HUES64 (cell line): ENCODE data around the gene POU2F2. TPM values are rescaled to one million over a fixed set of nuclear protein-coding genes. Genes with fewer than 3 reads are reported as not detected.
A peak's percentile ranks its signal among the peaks of the same experiment; 100 is the strongest.

Experiments used
- H3K27ac ChIP-seq: 2 replicates; pipeline ENCODE4 v1.7.0; 2013; ENCODE audit warnings: low read depth, low read length, inconsistent platforms
- H3K27me3 ChIP-seq: 2 replicates; pipeline ENCODE4 v1.6.1; 2013; ENCODE audit warnings: mild to moderate bottlenecking, low read length; ENCODE audit not compliant: insufficient read depth
- H3K36me3 ChIP-seq: 2 replicates; pipeline ENCODE4 v1.6.1; 2013; ENCODE audit warnings: mild to moderate bottlenecking, low read length; ENCODE audit not compliant: insufficient read depth
- H3K4me1 ChIP-seq: 2 replicates; pipeline ENCODE4 v1.6.1; 2013; ENCODE audit warnings: mild to moderate bottlenecking, low read length, moderate library complexity; ENCODE audit not compliant: insufficient read depth
- H3K4me3 ChIP-seq: 2 replicates; pipeline ENCODE4 v1.5.1; 2013; ENCODE audit warnings: mild to moderate bottlenecking, low read length, moderate library complexity
- H3K9ac ChIP-seq: 2 replicates; pipeline ENCODE4 v1.6.1; 2013; ENCODE audit warnings: mild to moderate bottlenecking, low read depth, low read length
- H3K9me3 ChIP-seq: 2 replicates; pipeline ENCODE4 v1.6.1; 2013; ENCODE audit warnings: low read depth, low read length; ENCODE audit not compliant: insufficient read depth
- WGBS: fragments of 150-250, 120-280 bp; methylation state at CpG from one replicate; pipeline ENCODE4 v1.1.7; 2013; ENCODE audit warnings: missing lambda C conversion rate; 5-methylcytosine and 5-hydroxymethylcytosine counted together
- polyA plus RNA-seq, 2 experiments: library from polyadenylated mRNA; stranded (reverse); fragments of 50-300 nt; gene quantifications; one replicate each; pipeline ENCODE4 v1.2.3, GENCODE V29; 2013

The POU2F2 gene
- polyA plus RNA-seq (2013, experiment 1 of 2), result 4.9 TPM
- 3.2 TPM for polyA plus RNA-seq (2013, experiment 2 of 2)

DNA sequence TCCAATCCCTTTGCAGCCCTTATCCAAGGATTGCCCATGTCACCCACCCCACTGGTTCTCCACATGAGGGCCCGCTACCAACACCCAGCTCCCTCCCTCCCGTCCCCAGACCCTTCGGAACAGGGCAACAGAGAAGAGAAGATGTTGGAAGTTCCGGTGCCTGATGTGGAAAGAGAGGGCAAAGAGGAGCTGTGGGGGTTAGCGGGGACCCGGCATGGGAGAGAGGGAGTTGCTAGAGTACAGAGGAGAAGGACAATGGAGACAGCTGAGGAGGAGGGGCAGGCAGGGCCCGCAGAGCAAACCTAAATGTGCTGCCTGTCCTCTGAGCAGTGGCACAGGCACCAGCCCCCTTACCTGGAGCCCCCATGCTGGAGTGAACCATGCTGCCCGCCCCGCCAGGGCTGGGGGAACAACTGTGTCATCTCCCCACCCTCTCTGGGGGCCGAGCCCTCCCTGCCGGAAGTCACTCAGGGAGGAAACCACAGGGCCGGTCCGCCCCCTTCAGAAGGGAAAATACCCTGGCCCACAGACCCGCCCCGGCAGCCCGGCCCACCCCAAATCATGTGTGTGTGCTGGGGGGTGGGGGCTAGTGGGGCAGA is at the start of gene POU2F2:
Gene POU2F2 (minus strand): TSS at position 417 of the 599 bp plus-strand sequence. CDS start 35 bp downstream, at position 382.
- no peak within 1 kb of the TSS for H3K27ac ChIP-seq
- H3K36me3 ChIP-seq, result no peaks in the 10 kb centered on the region
- H3K9me3 ChIP-seq, result no peaks in the 10 kb centered on the region
- peaks cover 2% of the 10 kb centered on the region; the same call in 1 of the 2 replicates for H3K4me1 ChIP-seq
- H3K4me3 ChIP-seq, result peak within 1 kb of the TSS; percentile 57
- H3K27me3 ChIP-seq, result peaks cover 34% of the 10 kb centered on the region
- peak within 1 kb of the TSS; percentile 56 for H3K9ac ChIP-seq
- 3% methylated on average over 14 of the region's 16 CpGs for WGBS

DNA sequence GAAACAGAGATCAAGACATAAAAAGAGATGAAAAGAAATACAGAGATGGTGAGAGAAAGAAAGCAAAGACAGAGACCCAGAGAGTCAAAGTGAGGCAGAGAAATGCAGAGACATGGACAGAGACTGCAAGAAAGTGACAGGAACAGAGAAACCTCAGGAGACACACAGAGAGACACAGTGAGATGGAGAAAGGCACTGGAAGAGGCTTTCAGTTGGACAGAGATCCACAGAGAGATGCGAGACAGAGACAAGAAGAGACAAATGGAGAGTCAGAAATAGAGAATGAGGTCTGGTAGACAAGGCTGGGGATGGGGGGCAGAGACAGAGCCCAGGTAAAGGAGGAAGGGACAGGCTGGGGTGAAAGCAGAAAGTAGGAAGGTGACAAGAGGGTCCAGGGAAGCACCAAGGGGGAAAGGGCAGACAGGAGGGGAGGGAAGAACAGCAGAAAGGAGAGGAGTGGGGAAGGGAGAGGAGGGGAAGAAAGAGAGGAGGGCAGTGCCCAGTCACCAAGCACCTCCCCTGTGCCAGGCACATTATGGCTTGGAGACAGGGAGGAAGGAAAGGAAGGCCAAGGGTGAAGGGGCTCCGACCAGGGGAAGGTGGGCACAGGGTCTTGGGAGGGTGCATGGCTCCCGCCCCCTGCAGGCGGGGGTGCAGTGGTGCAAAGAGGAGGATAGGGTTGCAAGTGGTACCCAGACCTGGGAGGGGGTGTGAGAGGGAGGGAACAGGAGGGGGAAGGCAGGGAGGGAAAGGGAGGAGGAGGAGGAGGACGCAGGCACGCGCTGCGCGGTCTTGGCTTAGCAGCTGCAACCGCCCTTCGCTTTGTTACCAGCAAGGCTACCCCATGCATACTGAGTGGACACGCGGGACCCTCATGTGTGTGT is 46.8 kb upstream of the POU2F2 start:
- Histone ChIP-seq H3K4me3 (no peak overlapping the region), H3K36me3 (no peaks in the 10 kb centered on the region), H3K27me3 (peaks cover 80% of the 10 kb centered on the region), H3K27ac (no peak overlapping the region), H3K9ac (no peak overlapping the region), H3K9me3 (no peaks in the 10 kb centered on the region), H3K4me1 (peaks cover 6% of the 10 kb centered on the region; the same call in 1 of the 2 replicates)
- WGBS, result 15% methylated on average over 13 of the region's 13 CpGs

DNA sequence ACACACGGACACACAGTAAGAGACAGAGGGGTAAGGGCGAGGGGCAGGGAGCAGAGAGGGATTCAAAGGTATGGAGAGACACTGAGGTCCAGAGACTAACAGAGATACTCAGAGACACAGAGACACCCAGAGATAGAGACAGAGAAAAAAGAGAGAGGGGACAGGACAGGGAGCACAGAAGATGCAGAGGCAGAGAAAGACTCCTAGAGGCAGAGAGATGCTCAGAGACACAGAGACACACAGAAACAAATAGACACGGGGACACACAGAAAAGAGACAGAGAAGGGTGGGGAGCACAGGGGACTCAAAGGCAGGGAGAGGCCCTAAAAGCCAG is 45.4 kb upstream of the POU2F2 start:
- Histone ChIP-seq H3K27ac (no peak overlapping the region), H3K9ac (no peak overlapping the region), H3K36me3 (no peaks in the 10 kb centered on the region), H3K4me1 (peaks cover 6% of the 10 kb centered on the region; the same call in 1 of the 2 replicates), H3K27me3 (peaks cover 87% of the 10 kb centered on the region), H3K4me3 (peak overlapping the region; percentile 47; the same call in 1 of the 2 replicates), H3K9me3 (no peaks in the 10 kb centered on the region)
- 50% methylated on average over 3 of the region's 3 CpGs for WGBS

DNA sequence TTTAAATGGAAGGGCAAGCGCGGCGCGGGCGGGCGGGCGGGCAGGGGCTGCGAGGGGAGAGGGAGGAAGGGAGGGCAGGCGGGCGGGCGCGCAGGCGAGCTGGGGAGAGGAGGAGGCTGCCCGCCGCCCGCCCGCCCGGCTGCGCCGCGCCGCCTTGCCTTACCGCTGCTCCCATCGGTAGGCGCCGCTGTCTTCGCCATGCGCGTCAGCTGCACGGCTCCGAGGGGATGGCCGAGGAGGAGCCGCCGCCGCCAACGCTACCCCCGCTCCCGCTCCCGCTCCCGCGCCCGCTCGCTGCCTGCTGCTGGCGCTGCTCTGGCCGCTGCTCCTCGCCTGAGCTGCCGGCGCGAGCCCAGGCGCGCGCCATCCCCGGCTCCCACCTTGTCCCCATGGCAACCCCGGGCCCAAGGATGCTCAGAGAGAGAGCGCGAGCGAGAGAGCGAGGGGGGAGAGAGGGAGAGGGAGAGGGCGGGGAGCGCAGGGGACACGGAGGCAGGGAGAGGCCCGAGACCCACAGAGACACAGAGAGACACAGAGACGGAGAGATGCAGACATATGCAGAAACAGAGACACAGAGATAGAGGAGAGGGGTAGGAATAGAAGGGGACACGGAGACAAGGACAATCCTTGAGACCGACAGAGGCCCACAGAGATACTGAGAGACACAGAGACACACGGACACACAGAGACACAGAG is 44.9 kb upstream of the POU2F2 start:
- peaks cover 81% of the 10 kb centered on the region for H3K27me3 ChIP-seq
- H3K36me3 ChIP-seq, result no peaks in the 10 kb centered on the region
- H3K4me3 ChIP-seq, result peak overlapping the region; percentile 47
- H3K9ac ChIP-seq, result no peak overlapping the region
- H3K27ac ChIP-seq, result no peak overlapping the region
- 2% methylated on average over 66 of the region's 66 CpGs for WGBS
- no peaks in the 10 kb centered on the region for H3K9me3 ChIP-seq
- peaks cover 6% of the 10 kb centered on the region; the same call in 1 of the 2 replicates for H3K4me1 ChIP-seq

DNA sequence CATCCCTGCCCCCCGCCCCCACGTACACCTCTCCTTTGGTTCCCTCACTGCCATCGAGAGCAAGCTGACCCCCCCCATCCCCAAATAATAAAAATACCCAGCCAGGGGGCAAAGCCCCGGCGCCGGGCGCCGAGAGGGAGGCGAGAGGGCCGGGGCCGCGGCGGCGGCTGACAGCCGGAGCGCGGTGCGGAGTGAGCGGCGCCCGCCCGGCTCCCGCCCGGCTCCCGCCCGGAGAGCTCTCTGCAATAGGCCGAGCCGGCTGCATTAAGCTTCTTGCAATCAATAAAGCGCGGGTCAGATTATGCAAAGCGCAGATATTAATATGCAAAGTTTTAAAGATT is 44.4 kb upstream of the POU2F2 start:
- peaks cover 79% of the 10 kb centered on the region for H3K27me3 ChIP-seq
- no peaks in the 10 kb centered on the region for H3K9me3 ChIP-seq
- H3K27ac ChIP-seq, result no peak overlapping the region
- H3K4me1 ChIP-seq, result peaks cover 6% of the 10 kb centered on the region; the same call in 1 of the 2 replicates
- no peaks in the 10 kb centered on the region for H3K36me3 ChIP-seq
- peak overlapping the region; percentile 47 for H3K4me3 ChIP-seq
- WGBS, result under 1% methylated on average over 31 of the region's 31 CpGs
- H3K9ac ChIP-seq, result no peak overlapping the region

DNA sequence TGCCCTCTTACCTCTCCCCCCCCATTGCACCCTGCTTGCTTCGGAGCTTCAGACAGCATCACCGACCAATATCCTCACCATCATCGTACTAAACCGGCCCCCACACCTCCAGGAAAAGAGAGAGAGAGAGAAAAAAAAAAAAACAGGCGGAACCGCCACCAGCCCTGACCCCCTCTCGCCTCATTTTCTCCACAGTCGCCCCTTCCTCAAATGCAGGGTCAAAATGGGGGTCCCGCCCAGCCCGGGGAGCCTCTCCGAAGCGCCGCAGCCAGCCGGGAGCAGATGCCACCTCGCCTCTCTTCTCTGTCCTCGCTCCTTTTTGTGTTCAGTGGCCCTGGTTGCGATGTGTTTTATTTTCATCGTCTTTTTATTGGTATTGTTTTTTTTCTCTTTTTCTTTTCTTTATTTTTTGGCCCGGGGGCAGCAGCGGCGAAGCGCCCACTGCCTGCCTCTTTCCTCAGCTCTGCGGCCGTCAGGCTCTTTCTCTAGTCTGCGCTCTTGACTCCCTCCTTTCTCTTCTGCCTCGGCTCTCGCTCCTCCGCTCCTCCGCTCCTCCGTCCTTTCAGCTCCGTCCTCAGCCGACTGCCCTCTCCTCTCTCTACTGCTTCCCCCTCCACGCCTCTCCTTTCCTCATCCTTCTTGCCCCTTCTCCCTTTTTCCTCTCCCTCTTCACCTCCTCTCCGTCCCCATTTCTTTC is 43.9 kb upstream of the POU2F2 start:
- 3% methylated on average over 32 of the region's 34 CpGs for WGBS
- Histone ChIP-seq H3K4me3 (peak overlapping the region; percentile 47), H3K4me1 (peaks cover 6% of the 10 kb centered on the region; the same call in 1 of the 2 replicates), H3K9ac (no peak overlapping the region; the same call in 1 of the 2 replicates), H3K27ac (no peak overlapping the region), H3K27me3 (peaks cover 78% of the 10 kb centered on the region), H3K36me3 (no peaks in the 10 kb centered on the region), H3K9me3 (no peaks in the 10 kb centered on the region)

DNA sequence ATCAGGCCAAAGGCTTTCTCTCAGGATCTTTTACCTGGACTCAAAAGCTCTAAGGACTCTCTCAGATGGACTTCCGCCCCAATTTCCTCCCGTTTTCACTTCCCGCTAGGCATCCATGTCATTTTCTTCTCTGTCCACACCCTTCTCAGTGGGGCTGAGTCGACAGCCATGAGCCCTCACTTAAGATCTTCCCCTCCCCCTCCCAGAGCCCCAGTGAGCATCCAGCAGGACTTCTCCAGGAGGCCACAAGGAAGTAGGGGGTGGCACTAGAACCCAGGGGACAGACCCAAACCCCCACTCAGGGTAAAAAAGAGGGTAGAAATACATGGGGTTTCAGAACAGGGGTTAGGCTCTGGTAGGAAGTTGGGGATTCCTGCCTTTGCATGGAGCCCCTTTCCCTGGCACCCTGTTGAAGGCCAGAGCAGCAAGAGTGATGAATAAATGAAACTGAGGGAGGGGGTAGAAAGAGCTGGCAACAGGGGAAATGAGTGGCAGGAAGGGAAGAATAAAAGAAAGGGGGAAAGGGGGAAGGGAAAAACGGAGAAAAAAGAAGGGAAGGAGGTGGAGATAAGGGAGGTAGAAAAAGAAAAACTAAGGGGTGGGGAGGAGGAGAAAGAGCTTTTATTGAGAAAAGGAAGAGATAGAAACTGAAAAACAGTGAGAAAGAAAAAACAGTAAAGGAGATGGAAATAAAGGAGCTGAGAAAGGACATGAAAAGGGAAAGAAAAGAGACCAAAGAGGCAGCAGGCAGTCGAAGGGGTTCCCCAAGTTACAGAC is 42.9 kb upstream of the POU2F2 start:
- no peaks in the 10 kb centered on the region for H3K9me3 ChIP-seq
- no peak overlapping the region for H3K27ac ChIP-seq
- H3K4me3 ChIP-seq, result peak overlapping the region; percentile 47; the same call in 1 of the 2 replicates
- H3K27me3 ChIP-seq, result peaks cover 68% of the 10 kb centered on the region
- 34% methylated on average over 6 of the region's 6 CpGs for WGBS
- H3K36me3 ChIP-seq, result no peaks in the 10 kb centered on the region
- H3K4me1 ChIP-seq, result peaks cover 6% of the 10 kb centered on the region; the same call in 1 of the 2 replicates
- no peak overlapping the region for H3K9ac ChIP-seq

DNA sequence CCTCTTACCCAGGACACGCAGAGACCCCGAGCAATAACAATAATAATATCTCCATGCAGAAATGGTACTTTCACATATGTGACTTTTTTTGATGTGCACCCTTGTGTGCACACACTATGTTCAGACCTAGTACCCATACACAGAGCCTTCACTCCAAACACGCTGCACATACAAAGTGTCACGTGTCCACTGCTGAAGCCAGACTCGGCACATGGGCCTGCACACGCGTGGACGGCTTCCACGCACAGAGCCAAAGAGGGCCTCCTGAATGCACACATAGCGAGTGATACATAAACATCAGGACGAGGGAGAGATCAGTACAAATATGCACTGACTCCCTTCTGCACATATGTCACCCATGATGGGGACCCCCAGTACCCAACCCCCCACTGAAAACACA is 41.9 kb upstream of the POU2F2 start:
- no peak overlapping the region for H3K27ac ChIP-seq
- H3K4me1 ChIP-seq, result peaks cover 6% of the 10 kb centered on the region; the same call in 1 of the 2 replicates
- no peak overlapping the region for H3K9ac ChIP-seq
- H3K27me3 ChIP-seq, result peaks cover 58% of the 10 kb centered on the region
- H3K36me3 ChIP-seq, result no peaks in the 10 kb centered on the region
- 95% methylated on average over 11 of the region's 11 CpGs for WGBS
- H3K9me3 ChIP-seq, result no peaks in the 10 kb centered on the region
- no peak overlapping the region for H3K4me3 ChIP-seq

DNA sequence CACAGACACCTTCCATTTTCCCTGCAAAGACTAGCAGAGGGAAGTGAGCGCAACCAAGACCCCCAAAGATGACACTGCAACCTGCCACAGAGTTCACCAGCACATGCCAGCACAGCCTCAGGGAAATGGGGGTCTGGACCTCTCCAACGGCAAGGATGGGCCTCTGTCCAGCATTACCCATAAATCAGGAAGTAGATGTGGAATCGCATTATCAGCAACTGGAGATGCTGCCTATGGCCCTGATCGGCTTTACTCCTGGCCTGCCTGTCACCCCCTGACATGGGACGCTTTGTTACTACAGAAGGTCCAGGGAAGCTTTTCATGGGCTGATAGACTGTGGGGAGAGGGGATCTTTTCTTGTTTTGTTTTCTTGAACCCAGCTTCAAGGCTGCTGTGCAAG is 41.4 kb upstream of the POU2F2 start:
- WGBS, result 91% methylated on average over 5 of the region's 5 CpGs
- Histone ChIP-seq H3K27ac (no peak overlapping the region), H3K9me3 (no peaks in the 10 kb centered on the region), H3K4me1 (peaks cover 6% of the 10 kb centered on the region; the same call in 1 of the 2 replicates), H3K4me3 (no peak overlapping the region), H3K36me3 (no peaks in the 10 kb centered on the region), H3K27me3 (peaks cover 53% of the 10 kb centered on the region), H3K9ac (no peak overlapping the region)

DNA sequence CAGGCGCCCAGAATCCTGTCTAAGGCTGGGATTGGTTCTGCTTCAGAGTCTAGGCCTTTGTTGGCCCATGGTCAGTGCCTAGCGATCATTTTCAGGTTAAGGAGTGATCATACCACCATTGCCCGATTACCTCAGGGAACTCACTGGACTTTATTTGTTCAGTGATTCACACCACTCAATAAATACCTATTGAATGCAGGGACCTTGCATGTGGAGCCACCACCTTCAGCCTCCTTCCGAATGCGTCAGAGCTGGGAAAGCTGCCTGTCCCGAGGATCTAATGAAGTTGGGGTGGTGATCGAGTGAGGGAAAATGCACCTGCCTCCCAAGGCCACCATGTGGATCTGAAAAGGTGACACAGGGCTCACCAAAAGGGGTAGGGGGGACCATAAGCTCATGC is 40.0 kb upstream of the POU2F2 start:
- Histone ChIP-seq H3K27ac (no peak overlapping the region), H3K27me3 (peaks cover 39% of the 10 kb centered on the region), H3K9me3 (no peaks in the 10 kb centered on the region), H3K9ac (no peak overlapping the region), H3K36me3 (no peaks in the 10 kb centered on the region), H3K4me3 (no peak overlapping the region), H3K4me1 (peaks cover 6% of the 10 kb centered on the region; the same call in 1 of the 2 replicates)
- 93% methylated on average over 7 of the region's 7 CpGs for WGBS
